OCI-LY7 (cell line): ENCODE data around the gene TMEM165. TPM values are rescaled to one million over a fixed set of nuclear protein-coding genes. Genes with fewer than 3 reads are reported as not detected.

ENCODE experiments used
- BruUV-seq: library from RNA; stranded (reverse); fragments of 400-500 nt; replicated peaks from 2 replicates; lab custom pipeline; 2021; lab: Mats Ljungman, UMichigan
- CTCF ChIA-PET: fragments of 300-600 bp; sonication (Branson Sonifier 250); formaldehyde crosslinking; loops from one replicate; lab custom pipeline; 2022; ENCODE audit warnings: antibody characterized with exemption; ENCODE audit not compliant: unreplicated experiment; lab: Charles Lee
- POLR2A ChIA-PET: fragments of 300-600 bp; sonication (Branson Sonifier 250); formaldehyde crosslinking; loops from one replicate; lab custom pipeline; 2022; ENCODE audit warnings: antibody characterized with exemption; lab: Charles Lee
- DNase-seq: peaks from one replicate; pipeline ENCODE4 v3.0.0-alpha.2; 2015; ENCODE audit warnings: low spot score
- H2AFZ ChIP-seq: fragments of 200-600 bp; sonication (generic), shearing (Covaris generic); 2 replicates; pipeline ENCODE4 v1.6.1; 2014; ENCODE audit warnings: mild to moderate bottlenecking, antibody characterized with exemption, low read length, moderate library complexity
- H3K27ac ChIP-seq: fragments of 200-600 bp; sonication (generic); 2 replicates; pipeline ENCODE4 v1.5.1; 2014; ENCODE audit warnings: mixed run types, low read depth, mild to moderate bottlenecking, moderate library complexity, low read length, inconsistent platforms; ENCODE audit not compliant: poor library complexity, severe bottlenecking
- H3K36me3 ChIP-seq: fragments of 200-600 bp; sonication (generic); 2 replicates; pipeline ENCODE4 v1.6.1; 2014; ENCODE audit warnings: mild to moderate bottlenecking, antibody characterized with exemption, low read length, moderate library complexity, mixed read lengths; ENCODE audit not compliant: insufficient read depth
- H3K4me1 ChIP-seq: fragments of 200-600 bp; sonication (generic); 2 replicates; pipeline ENCODE4 v1.5.1; 2014; ENCODE audit warnings: mild to moderate bottlenecking, low read length; ENCODE audit not compliant: insufficient read depth, poor library complexity, severe bottlenecking
- H3K4me2 ChIP-seq: fragments of 200-600 bp; sonication (generic); 2 replicates; pipeline ENCODE4 v1.6.1; 2014; ENCODE audit warnings: mild to moderate bottlenecking, low read length
- H3K4me3 ChIP-seq: fragments of 200-600 bp; sonication (generic); 2 replicates; pipeline ENCODE4 v1.5.1; 2014; ENCODE audit warnings: mild to moderate bottlenecking, low read depth, low read length; ENCODE audit not compliant: poor library complexity, severe bottlenecking
- H3K79me2 ChIP-seq: fragments of 200-600 bp; sonication (generic); 2 replicates; pipeline ENCODE4 v1.6.1; 2016; ENCODE audit warnings: low read depth, mild to moderate bottlenecking, low read length, moderate library complexity, mixed read lengths; ENCODE audit not compliant: insufficient read depth
- H3K9me2 ChIP-seq: fragments of 200-600 bp; sonication (generic); 2 replicates; pipeline ENCODE4 v1.6.1; 2016; ENCODE audit warnings: mild to moderate bottlenecking, low read length, mixed read lengths; ENCODE audit not compliant: insufficient read depth
- H3K9me3 ChIP-seq: fragments of 200-600 bp; sonication (generic); 2 replicates; pipeline ENCODE4 v1.6.1; 2014; ENCODE audit warnings: mild to moderate bottlenecking, mixed run types, low read length, mixed read lengths
- H4K20me1 ChIP-seq: fragments of 200-600 bp; sonication (generic); 2 replicates; pipeline ENCODE4 v1.6.1; 2014; ENCODE audit warnings: mild to moderate bottlenecking, antibody characterized with exemption, low read length, moderate library complexity, mixed read lengths; ENCODE audit not compliant: insufficient read depth
- CTCF ChIP-seq: fragments of 200-600 bp; sonication (generic); conservative IDR thresholded peaks from 2 replicates; pipeline ENCODE4 v1.5.1; 2014; ENCODE audit warnings: mild to moderate bottlenecking, antibody characterized with exemption, low read length, moderate library complexity, mixed read lengths
- EZH2phosphoT487 ChIP-seq: fragments of 200-600 bp; sonication (generic); IDR thresholded peaks from 2 replicates; pipeline ENCODE4 v1.6.1; 2018; ENCODE audit warnings: low read depth, borderline replicate concordance, mild to moderate bottlenecking, mixed run types, antibody characterized with exemption, low read length, moderate library complexity, mixed read lengths
- intact Hi-C: fragments of 100-400 bp; cut with micrococcal nuclease; formaldehyde crosslinking; loops from one replicate; pipeline ENCODE4 v1.10.0; 2022; ENCODE audit not compliant: unreplicated experiment
- total RNA-seq, 2 experiments: library from RNA; depleted of rRNA in 1 of 2; stranded (reverse); fragments of >200 nt in 1 of 2; shearing (Covaris generic) in 1 of 2; gene quantifications; 2 replicates each; pipeline ENCODE4 v1.2.3, GENCODE V29; 2014 to 2022

TMEM165 gene
- total RNA-seq, 2 experiments from 2014 or later: 70.8 to 86.1 TPM

GRCh38 chr4:55363691-55364351 is 31.9 kb upstream of the TMEM165 start:
- no peaks in the 10 kb centered on the region for H3K9me3 ChIP-seq
- peak overlapping the region; percentile 57; the same call in 1 of the 2 replicates for H2AFZ ChIP-seq
- no peak overlapping the region for H3K4me2 ChIP-seq
- ChIA-PET CTCF (no interaction called here), POLR2A (interaction anchor here (0.7 kb wide), 1 partner anchor 14 kb away, joined by 3 read pairs; no protein-coding TSS in a partner anchor)
- H3K4me3 ChIP-seq: no peak overlapping the region
- no peak for DNase-seq
- intact Hi-C loops: no loop called here
- H3K4me1 ChIP-seq: peaks cover 14% of the 10 kb centered on the region
- no TSS peak for BruUV-seq
- H3K36me3 ChIP-seq: no peaks in the 10 kb centered on the region
- no peaks in the 10 kb centered on the region for H4K20me1 ChIP-seq
- no peak for TF ChIP-seq EZH2phosphoT487
- TF ChIP-seq CTCF: no peak
- no peaks in the 10 kb centered on the region for H3K9me2 ChIP-seq
- H3K27ac ChIP-seq: no peak overlapping the region
- H3K79me2 ChIP-seq: no peaks in the 10 kb centered on the region

GRCh38 chr4:55364691-55365344 is 30.9 kb upstream of the TMEM165 start:
- Histone ChIP-seq H3K36me3 (no peaks in the 10 kb centered on the region), H3K9me2 (no peaks in the 10 kb centered on the region), H3K9me3 (no peaks in the 10 kb centered on the region), H3K27ac (no peak overlapping the region), H3K4me3 (no peak overlapping the region), H3K4me1 (peaks cover 6% of the 10 kb centered on the region), H3K4me2 (no peak overlapping the region), H3K79me2 (no peaks in the 10 kb centered on the region), H2AFZ (no peak overlapping the region), H4K20me1 (no peaks in the 10 kb centered on the region)
- POLR2A ChIA-PET: interaction anchor here (0.6 to 1.6 kb wide), 3 partner anchors 19 to 49 kb away, joined by 3 to 5 read pairs (median 4); no protein-coding TSS in a partner anchor
- intact Hi-C loops: no loop called here
- TF ChIP-seq CTCF: no peak
- TF ChIP-seq EZH2phosphoT487: no peak
- CTCF ChIA-PET: no interaction called here
- no peak for DNase-seq
- no TSS peak for BruUV-seq

- no peaks in the 10 kb centered on the region for H4K20me1 ChIP-seq
- no peaks in the 10 kb centered on the region for H3K79me2 ChIP-seq
- H3K4me3 ChIP-seq: no peak overlapping the region
- no peaks in the 10 kb centered on the region for H3K36me3 ChIP-seq
- intact Hi-C loops: no loop called here
- no peak for DNase-seq
- no TSS peak for BruUV-seq
- H2AFZ ChIP-seq: no peak overlapping the region
- H3K9me2 ChIP-seq: no peaks in the 10 kb centered on the region
- ChIA-PET POLR2A (interaction anchor here (0.6 to 3.1 kb wide), 4 partner anchors 18 to 49 kb away, joined by 3 to 10 read pairs (median 4); partner anchors contain the start of gene TMEM165), CTCF (no interaction called here)
- TF ChIP-seq CTCF (no peak), EZH2phosphoT487 (no peak)
- H3K4me1 ChIP-seq: peaks cover 6% of the 10 kb centered on the region
- no peak overlapping the region for H3K27ac ChIP-seq
- H3K4me2 ChIP-seq: no peak overlapping the region
- no peaks in the 10 kb centered on the region for H3K9me3 ChIP-seq
Measured at GRCh38 chr4:55365345-55365728, 30.4 kb upstream of the TMEM165 start.
